Muscle layer of duodenum (tissue), 2 donors: Measurements from ENCODE around the gene COL6A5.
A peak's percentile ranks its signal among the peaks of the same experiment; 100 is the strongest.

Experiments used
- H3K27ac ChIP-seq: one replicate; pipeline ENCODE4 v1.7.0; 2013; ENCODE audit warnings: mild to moderate bottlenecking, low read length
- H3K27me3 ChIP-seq: one replicate; pipeline ENCODE4 v1.7.0; 2013; ENCODE audit warnings: low read depth, mild to moderate bottlenecking, control low read depth, low read length
- H3K36me3 ChIP-seq, 2 donors: one replicate each; pipeline ENCODE4 v1.7.0; 2013; ENCODE audit warnings: low read length in 2 of 2, control low read depth in 1 of 2, mild to moderate bottlenecking in 1 of 2; ENCODE audit not compliant: insufficient read depth in 2 of 2, control insufficient read depth in 1 of 2
- H3K4me1 ChIP-seq, 2 donors: one replicate each; pipeline ENCODE4 v1.7.0; 2013; ENCODE audit warnings: low read length in 2 of 2, mild to moderate bottlenecking in 2 of 2, control low read depth in 1 of 2, moderate library complexity in 1 of 2; ENCODE audit not compliant: insufficient read depth in 2 of 2, control insufficient read depth in 1 of 2
- H3K4me3 ChIP-seq, 2 donors: one replicate each; pipeline ENCODE4 v1.7.0; 2013; ENCODE audit warnings: low read length in 2 of 2, low read depth in 1 of 2, mild to moderate bottlenecking in 1 of 2
- H3K9me3 ChIP-seq, 2 donors: one replicate each; pipeline ENCODE4 v1.7.0; 2013; ENCODE audit warnings: low read length in 2 of 2, control low read depth in 1 of 2, mild to moderate bottlenecking in 1 of 2; ENCODE audit not compliant: control insufficient read depth in 1 of 2
- donor health status: healthy.

The COL6A5 gene

DNA sequence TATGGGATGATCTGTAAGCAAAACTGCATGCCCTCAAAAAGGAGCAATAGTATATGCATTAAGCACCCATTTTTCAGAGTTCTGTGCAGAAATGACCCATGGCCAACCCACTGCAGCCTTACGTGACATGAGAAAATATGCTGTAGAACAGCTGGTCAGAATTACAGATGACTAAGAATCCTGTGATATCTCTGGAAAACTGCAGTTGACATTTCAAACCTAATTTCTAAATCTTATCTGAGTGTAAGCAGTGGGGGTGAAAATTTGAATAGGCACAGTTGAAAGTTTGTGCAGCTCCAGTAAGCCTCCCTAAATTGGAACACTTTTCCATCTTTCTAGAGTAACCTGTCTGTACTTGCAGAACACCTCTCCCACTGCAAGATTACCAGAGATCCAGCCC is 142.8 kb downstream of the COL6A5 start:
- H3K27ac ChIP-seq, result no peak overlapping the region
- H3K27me3 ChIP-seq, result no peaks in the 10 kb centered on the region
- H3K9me3 ChIP-seq, result no peaks in the 10 kb centered on the region
- no peaks in the 10 kb centered on the region for H3K4me1 ChIP-seq
- no peaks in the 10 kb centered on the region for H3K36me3 ChIP-seq
- H3K4me3 ChIP-seq, result no peak overlapping the region

DNA sequence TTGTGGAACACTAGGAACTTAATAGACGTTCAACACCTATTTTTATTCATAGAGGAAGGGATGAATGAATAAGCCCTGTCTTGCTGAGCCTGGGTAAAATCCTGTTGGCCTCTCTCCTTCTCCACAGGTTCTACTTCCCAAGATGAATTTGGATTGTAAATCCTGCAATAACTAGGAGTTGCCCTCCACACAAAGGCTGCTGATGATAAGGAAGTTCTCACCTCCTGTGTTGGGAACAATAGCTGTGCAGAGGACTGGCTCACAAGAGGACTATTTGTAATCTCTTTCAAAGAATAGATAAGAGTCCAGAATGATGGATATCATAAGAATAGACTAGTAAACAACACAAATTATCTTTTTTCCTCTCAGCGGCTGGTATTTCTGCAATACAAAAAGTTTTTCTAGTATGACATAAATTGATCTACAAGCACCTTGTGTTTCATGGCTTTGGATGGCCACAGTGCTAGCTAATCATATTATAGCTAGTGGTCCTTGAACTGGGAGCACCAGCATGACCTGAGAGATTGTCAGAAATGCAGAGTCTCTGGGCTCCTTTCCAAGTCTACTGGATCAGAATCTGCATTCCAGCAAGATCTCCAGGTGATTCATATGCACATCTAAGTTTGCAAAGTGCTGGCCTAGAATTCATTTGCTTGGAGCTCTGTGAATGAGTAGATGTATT is 143.4 kb downstream of the COL6A5 start:
- Histone ChIP-seq H3K27me3 (no peaks in the 10 kb centered on the region), H3K4me3 (no peak overlapping the region), H3K27ac (no peak overlapping the region), H3K36me3 (no peaks in the 10 kb centered on the region), H3K9me3 (no peaks in the 10 kb centered on the region), H3K4me1 (no peaks in the 10 kb centered on the region)

DNA sequence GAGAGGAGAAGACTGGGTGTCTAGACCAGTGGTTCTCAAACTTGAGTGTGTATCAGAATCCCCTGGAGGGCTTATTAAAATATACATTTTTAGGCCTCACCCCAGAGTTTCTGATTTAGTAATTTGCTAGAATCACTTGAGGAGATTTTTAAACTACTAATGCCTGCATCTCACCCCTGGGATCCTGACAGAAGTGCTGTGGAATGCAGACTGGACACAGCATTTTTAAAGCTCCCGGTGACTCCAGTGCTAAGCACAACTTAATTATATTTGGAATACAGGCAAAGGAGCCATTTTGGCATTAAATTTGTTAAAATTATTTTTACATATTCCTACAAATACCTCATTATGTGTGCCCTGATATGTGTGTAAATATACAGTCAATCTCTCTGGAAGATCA is 144.8 kb downstream of the COL6A5 start:
- Histone ChIP-seq H3K27ac (no peak overlapping the region), H3K4me3 (no peak overlapping the region), H3K36me3 (no peaks in the 10 kb centered on the region), H3K27me3 (no peaks in the 10 kb centered on the region), H3K9me3 (no peaks in the 10 kb centered on the region), H3K4me1 (no peaks in the 10 kb centered on the region)

DNA sequence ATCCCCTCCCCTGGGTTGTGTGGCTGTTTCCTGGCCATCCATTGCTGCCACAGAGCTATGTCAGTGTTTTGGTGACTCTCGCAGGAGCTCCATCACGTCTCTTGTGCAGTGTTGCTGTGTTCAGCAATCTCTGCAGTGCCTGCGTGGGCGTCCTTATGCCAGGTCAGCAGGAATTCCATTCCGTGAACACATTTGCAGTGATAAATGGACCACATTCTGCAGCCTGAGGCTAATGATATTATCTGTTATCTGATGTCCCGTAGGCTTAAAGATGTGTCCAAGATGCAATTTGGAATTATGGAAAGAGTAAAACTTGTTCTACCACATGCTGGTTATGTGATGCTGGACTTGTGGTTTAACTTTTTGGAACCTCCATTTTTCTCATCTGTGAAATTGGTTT is 146.0 kb downstream of the COL6A5 start:
- Histone ChIP-seq H3K9me3 (no peaks in the 10 kb centered on the region), H3K4me3 (no peak overlapping the region), H3K4me1 (no peaks in the 10 kb centered on the region), H3K27me3 (no peaks in the 10 kb centered on the region), H3K27ac (no peak overlapping the region), H3K36me3 (no peaks in the 10 kb centered on the region)

DNA sequence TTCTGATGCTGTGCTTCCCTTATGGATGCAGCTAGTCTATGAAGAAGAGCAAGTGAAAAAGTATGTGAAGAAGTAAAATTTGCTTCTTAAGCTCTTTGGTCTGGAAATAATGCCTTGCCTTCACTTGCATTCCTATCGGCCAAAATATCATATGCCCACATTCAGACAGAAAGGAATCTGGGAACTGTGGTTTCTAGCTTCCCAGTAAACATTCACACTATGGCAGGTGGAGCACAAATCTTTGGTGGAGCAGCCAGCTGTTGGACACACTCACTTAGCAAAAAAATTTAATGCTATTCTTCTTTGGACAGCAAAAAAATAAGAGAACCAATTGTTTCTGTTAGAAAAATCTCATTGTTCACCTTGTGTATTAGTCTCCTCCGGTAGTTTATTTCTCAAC is 159.2 kb downstream of the COL6A5 start:
- no peaks in the 10 kb centered on the region for H3K36me3 ChIP-seq
- H3K27ac ChIP-seq, result no peak overlapping the region
- H3K9me3 ChIP-seq, result no peaks in the 10 kb centered on the region
- H3K4me3 ChIP-seq, result no peak overlapping the region
- H3K4me1 ChIP-seq, result no peaks in the 10 kb centered on the region
- no peaks in the 10 kb centered on the region for H3K27me3 ChIP-seq

DNA sequence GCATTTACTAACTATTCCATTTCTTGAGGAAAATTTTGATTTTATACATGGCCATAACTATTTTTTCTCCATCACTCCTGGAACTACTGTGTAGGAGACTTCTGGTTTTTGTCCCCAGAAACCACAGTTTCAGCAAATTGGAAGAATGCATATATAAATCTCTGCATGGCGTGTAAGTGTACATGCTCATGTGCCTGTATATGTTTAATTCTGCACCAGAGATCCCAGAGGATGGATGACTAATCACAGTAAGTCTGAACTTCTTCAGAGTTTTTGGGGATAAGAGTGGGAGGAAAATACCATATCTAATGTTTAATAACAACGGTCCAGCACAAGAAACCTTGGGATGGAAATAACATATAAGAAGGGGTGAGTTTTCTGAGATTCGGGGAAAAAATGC is 160.6 kb downstream of the COL6A5 start:
- Histone ChIP-seq H3K4me3 (no peak overlapping the region), H3K9me3 (no peaks in the 10 kb centered on the region), H3K27ac (no peak overlapping the region), H3K27me3 (no peaks in the 10 kb centered on the region), H3K4me1 (no peaks in the 10 kb centered on the region), H3K36me3 (no peaks in the 10 kb centered on the region)

DNA sequence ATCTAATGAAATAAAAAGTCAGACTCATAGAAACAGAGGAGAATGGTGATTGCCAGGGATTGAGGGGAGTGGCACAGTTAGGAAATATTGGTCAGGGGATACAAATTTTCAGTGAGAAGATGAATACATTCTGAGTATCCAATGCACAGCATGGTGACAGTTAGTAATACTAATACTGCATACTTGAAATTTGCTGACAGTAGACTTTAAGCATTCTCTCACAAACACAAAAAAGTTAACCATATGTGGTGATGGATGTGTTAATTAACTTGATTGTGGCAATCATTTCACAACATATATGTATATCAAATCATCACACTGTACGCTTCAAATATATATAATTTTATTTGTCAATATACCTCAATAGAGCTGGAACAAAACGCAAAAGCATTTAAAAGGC is 162.3 kb downstream of the COL6A5 start:
- Histone ChIP-seq H3K27ac (no peak overlapping the region), H3K27me3 (no peaks in the 10 kb centered on the region), H3K4me1 (no peaks in the 10 kb centered on the region), H3K4me3 (no peak overlapping the region), H3K9me3 (no peaks in the 10 kb centered on the region), H3K36me3 (no peaks in the 10 kb centered on the region)

DNA sequence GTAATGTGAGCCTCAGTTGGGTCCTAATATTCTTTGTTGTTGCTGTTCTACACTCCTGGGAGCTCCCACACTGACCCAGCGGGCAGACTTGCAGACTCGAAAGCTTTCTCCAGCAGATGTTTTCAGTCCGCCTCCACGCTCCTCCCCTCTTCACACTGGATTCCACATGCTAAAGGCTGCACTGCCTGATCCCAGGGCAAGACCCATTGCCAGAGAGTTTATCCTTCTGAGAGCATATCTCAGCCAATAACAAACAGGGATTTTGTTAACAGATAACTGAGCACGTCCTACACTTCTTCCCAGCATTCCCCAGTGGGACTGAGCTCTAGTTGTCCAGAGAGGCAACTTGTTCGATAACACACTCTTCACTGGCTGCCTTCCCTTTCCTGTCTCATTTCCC is 163.5 kb downstream of the COL6A5 start:
- Histone ChIP-seq H3K4me1 (no peaks in the 10 kb centered on the region), H3K27ac (no peak overlapping the region), H3K27me3 (no peaks in the 10 kb centered on the region), H3K36me3 (no peaks in the 10 kb centered on the region), H3K9me3 (no peaks in the 10 kb centered on the region), H3K4me3 (no peak overlapping the region)

DNA sequence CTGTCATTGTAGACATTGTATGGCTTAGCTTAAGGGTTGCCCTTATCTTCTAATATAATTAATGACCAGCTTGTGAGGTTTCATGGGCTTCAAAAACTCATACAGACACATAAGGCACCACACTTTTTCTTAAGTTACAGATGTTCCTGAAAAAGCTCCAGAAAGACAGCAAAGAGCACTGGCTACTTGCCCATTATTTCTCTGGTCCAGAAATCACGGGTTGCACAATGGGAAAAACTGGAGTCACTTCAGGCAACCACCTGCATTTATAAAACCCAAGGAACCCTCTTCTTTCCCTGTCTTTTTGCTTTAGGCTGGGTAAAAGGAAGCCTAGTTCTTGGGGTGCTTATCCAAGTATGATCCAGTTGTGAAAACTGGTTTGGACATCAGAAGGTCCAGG is 169.2 kb downstream of the COL6A5 start:
- H3K4me1 ChIP-seq, result peaks cover 0 to 7% of the 10 kb centered on the region in 2 donors
- no peak overlapping the region for H3K4me3 ChIP-seq
- no peaks in the 10 kb centered on the region for H3K36me3 ChIP-seq
- no peak overlapping the region for H3K27ac ChIP-seq
- no peaks in the 10 kb centered on the region for H3K9me3 ChIP-seq
- peaks cover 9% of the 10 kb centered on the region for H3K27me3 ChIP-seq

DNA sequence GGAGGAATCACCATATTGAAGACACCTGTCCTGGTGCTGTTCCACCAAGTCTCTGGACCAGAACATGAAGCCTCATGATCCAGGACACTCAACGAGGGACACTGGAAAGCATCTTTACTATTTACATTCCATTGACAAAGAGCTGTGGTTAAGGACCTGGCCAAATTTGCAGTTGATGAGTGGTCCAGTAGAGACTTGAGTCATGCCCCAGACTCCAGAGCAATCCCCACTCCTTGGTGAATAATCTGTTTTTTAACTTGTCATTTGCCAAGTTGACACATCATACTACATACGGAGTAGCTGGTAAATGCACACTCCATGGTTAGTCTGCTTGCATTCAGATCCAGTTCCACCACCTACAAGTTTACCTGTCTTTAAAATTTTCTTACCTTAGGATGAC is 170.3 kb downstream of the COL6A5 start:
- Histone ChIP-seq H3K4me3 (no peak overlapping the region), H3K27ac (no peak overlapping the region), H3K9me3 (no peaks in the 10 kb centered on the region), H3K4me1 (peaks cover 0 to 7% of the 10 kb centered on the region in 2 donors), H3K27me3 (peaks cover 9% of the 10 kb centered on the region), H3K36me3 (no peaks in the 10 kb centered on the region)

DNA sequence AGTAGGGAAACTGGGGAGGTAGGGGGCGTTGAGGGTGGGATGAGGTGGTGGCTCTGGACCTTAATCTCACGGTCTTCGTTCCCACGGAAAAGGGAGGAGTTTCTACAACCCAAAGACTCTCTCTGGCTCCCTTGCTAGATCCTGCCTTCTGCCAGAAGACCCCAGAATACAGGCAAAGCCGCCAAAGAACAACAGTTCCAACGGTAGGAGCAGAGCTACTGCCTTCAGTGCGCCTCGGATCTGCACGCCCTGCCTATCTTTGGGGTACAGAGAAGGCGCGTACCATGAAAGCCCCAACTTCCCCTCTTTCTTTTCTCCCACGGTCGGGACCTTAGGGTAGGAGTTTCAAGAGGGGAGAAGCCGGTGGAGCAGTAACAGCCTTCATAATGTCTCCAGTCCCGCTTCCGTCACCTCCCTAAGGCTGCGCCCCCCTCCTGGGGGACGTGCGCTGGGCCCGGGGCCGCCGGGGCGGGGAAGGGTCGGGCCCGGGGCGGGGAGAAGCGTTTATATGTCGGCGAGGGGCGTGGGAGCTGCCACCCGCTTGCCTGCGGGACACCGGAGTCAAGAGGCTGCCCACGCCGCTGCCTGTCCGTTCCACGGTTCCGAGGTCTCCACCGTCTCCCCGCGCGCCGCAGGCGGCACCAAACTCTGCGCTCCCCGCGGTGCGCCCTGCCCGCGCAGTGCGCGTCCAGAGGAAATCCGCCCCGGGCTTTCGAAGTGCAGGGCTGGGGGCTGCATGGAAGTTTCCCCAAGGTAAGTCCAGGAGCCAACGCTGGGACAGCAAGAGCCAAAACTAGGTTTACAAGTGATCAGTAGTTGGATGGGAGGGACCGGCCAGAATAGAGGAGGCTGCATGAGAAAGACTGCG is 171.4 kb downstream of the COL6A5 start, which contains the start of gene COL6A6:
TSS of gene COL6A6 (plus strand) at position 533 of the 868 bp plus-strand sequence. CDS start 43,188 bp downstream, outside the sequence.
- no peaks in the 10 kb centered on the region for H3K36me3 ChIP-seq
- H3K4me1 ChIP-seq, result peaks cover 0 to 7% of the 10 kb centered on the region in 2 donors
- H3K27ac ChIP-seq, result no peak within 1 kb of the TSS
- peaks cover 9% of the 10 kb centered on the region for H3K27me3 ChIP-seq
- H3K4me3 ChIP-seq, result peak within 1 kb of the TSS in 1 of 2 donors; percentile 40
- H3K9me3 ChIP-seq, result no peaks in the 10 kb centered on the region
